Hematopoietic multipotent progenitor cell treated with erythropoietin and hydrocortisone succinate and interleukin-3 and kit ligand, for 4 days (in vitro differentiated cells): Measurements from ENCODE around the gene CALM1.
A peak's percentile ranks its signal among the peaks of the same experiment; 100 is the strongest.

Source experiments
- DNase-seq: peaks from one replicate; pipeline ENCODE4 v3.0.0-alpha.2; 2015

CALM1 gene

DNA sequence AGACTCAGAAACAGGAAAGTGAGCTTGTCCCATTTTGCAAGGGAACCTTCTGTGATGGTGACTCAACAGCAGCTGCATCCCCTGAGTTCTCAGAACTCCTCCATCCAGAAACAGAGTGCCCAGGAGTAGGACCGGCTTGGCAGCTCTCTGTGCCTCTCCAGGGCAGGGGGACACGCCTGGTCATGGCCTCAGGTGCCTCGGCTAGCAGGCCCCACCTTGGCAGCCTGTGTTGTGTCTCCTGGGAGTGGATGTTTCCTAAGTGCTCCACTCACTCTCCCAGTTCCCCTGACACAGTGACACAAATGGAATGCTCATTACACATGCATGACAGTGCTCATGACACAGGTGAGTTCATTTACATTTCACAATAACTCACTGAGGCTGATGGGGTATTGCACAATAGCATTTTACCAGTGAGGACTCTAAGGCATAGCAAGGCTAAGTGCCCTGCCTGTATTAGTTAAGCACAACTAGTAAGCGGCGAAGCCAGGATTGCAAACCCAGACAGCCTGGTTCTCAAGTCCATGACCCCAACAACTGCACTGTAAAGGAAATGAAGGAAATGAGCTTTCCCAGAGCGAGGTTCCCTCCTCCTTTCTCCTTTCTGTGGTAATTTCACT lies 47.4 kb downstream of the CALM1 start:
- no peak for DNase-seq

- DNase-seq = no peak
Measured at GRCh38 chr14:90445011-90445410, 48.2 kb downstream of the CALM1 start.

DNA sequence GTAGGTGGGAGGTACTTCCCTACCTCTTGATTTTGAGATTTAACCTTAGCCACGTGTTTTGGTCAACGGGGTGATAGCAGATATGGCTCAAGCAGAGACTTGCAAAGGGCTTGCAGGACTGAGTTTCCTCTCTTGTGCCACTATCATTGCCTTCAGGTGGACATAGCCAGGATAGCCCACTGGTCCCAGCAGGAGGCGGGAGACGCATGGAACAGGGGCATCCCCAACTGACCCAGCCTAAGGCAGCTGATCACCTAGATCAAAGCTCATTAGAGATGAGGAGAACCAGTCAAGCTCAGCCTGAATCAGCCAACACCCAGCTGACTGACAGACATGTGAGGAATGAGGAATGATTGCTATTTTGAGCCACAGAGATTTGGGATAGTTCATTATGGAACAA lies 49.6 kb downstream of the CALM1 start:
- DNase-seq = no peak

DNA sequence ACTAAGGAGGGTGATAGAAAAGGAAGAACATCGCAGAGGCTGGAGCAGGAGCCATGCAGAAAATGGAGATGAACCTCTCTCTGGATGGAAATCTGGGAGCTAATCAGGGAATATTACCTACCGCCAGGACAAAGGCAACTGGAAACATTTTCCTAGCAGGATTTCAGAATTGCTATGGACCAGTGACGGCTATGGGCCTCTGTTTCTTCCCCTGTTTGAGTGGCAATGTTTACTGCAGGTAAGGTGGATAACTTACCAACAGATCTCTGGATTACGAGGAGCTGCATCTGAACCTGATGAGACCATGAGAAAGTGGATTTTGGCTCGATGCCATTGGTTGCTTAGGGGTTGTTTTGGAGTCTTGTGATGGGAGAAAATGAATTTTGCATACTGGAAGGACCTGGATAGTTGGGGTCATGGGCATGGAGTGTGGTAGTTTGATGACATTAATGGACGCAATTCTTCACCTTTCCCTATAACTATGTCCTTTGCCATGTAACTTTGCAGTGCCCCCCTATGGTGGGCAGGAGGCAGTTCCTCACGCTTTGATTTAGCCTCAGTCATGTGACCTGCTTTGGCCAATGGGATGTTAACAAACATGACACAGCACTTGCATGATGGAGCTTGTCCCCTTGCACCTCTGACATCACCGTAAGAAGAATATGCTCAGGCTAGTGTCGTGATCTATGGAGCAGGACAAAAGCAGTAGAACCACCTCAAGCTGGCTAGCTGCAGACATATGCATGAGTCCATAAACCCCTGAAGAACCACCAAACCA lies 51.1 kb downstream of the CALM1 start:
- DNase-seq = no peak

- DNase-seq = peak; percentile 34
Measured at GRCh38 chr14:90449411-90449810, 52.6 kb downstream of the CALM1 start.

DNA sequence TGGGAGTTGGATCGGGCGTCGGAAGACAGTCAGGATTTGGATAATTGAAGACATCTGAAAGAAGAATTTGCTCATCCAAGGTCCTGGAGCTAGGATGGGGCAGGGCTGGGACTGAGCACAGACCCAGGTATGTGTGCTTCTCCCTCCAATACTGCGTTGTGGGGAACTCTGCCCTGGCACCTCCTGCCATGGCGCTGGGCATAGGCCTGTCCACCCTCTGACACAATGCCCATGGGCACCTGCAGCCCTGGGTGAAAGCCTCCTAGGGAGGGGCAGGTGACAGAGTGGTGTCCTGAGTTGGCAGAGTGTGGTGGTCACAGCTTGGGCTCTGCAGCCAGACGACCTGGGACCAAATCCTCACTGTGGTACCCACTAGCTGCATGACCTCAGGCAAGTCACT lies 53.3 kb downstream of the CALM1 start:
- no peak for DNase-seq

DNA sequence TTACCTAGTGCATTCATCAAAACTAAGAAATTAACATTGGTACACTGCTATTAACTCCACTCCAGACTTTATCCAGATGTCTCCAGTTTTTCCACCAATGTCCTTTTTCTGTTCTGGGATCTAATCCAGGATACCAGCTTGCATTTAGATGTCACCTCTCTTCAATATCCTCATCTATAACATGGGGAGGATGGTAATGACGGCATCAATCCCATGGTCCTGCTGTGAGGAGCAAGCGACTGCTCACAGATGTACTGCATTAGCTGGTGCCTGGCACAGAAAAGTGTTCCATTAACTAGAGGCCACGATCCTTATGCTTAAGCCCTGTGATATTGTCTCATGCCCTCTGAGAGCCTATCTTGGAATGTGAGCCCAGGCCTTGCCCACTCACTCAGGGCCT lies 53.8 kb downstream of the CALM1 start:
- no peak for DNase-seq

- no peak for DNase-seq
Measured at GRCh38 chr14:90451443-90451842, 54.6 kb downstream of the CALM1 start.

DNA sequence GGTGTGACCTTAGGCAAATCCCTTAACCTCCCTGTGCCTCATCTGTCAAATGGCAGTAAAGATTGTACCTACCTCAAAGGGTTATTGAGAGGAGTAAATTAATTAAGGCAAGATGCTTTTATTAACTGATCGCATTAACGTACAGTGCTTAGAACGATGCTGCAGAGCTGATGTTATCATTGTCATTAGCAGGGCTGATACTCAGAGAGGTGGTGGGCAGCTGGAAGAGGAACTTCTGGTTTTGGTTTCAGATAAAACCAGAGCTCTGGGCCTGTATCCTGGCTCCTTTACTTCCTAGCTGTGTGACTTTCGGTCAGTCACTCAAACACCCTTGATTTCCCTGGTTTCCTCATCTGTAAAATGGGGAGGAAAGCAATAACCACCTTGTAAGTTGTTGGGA lies 55.1 kb downstream of the CALM1 start:
- DNase-seq = peak; percentile 62

- DNase-seq = no peak
Measured at GRCh38 chr14:90452366-90452765, 55.5 kb downstream of the CALM1 start.

- peak; percentile 39 for DNase-seq
Measured at GRCh38 chr14:90453401-90453951, 56.6 kb downstream of the CALM1 start.

DNA sequence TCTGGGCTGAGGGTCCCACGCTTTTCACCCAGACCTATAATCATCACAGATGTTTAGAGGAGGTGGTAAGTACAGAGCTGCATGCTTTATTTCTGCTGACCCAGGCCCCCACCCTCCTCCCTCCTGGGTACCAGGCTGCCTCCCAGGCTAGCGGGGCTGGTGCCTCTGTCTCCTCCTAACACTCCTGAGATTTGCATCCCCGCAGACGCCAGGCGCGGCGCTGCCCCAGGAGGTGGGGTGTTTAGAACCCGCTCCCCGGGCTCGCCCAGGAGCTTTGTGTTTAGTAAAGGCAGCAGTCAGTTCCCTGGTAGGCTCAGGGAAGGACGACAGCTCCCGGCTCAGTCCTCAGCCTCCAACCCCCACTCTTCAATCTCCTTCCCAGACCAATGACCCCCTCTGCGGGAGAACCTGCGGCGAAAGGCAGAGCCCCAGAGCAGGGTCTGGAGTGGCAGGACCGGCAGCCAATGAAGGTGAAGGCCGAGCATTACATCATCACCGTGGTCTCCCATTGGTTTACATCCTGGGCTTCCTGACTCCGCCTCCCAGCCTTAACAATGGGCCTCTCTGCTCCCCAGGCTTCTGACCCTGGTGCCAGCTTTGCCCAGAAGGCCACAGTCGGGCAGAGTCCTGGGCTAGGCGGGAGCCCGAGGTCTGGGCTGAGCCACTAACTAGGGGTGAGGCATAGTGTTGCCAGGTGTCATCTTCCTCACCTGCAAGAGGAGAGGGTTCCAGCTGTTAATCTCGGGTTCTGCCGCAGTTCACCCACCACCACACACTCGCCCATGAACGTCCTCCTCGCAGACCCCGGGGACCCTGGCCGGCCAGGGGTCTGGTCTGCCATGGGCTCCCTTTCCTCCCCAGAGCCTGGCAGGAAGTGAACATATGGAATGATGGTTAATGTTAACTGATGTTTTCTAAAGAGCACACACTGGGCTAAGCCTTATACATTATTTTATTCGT lies 57.5 kb downstream of the CALM1 start:
- DNase-seq = peak; percentile 53

- no peak for DNase-seq
Measured at GRCh38 chr14:90455100-90455571, 58.3 kb downstream of the CALM1 start.

GRCh38 chr14:90456551-90456950 lies 59.7 kb downstream of the CALM1 start:
- DNase-seq = no peak

DNA sequence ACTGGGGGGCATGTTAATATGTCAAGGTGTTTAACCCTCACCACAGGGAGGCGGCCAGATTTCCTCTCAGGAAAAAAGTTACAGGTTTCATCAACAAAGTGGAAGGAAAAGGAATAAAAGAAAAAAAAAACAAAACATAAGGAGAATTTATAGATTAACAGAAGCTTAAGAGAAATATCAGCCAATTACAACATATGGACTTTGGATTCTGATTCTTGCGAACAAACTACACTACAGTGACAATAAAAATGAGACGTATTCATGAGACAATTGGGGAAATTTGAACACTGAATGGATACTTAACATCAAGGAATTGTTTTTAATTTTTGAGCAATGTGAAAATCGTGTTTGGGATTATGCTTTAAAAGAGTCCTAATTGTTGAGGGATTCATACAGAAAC lies 60.4 kb downstream of the CALM1 start:
- DNase-seq = no peak
